HTERT RPE-1 (cell line): Measurements from ENCODE around the gene IKZF2.

Experiments used
- in situ Hi-C: fragments of 300-500 bp; cut with MboI; formaldehyde crosslinking; loops from 4 replicates; pipeline ENCODE4 v1.14.3; 2020; ENCODE audit warnings: low sequenced_read_pairs

The IKZF2 gene

DNA sequence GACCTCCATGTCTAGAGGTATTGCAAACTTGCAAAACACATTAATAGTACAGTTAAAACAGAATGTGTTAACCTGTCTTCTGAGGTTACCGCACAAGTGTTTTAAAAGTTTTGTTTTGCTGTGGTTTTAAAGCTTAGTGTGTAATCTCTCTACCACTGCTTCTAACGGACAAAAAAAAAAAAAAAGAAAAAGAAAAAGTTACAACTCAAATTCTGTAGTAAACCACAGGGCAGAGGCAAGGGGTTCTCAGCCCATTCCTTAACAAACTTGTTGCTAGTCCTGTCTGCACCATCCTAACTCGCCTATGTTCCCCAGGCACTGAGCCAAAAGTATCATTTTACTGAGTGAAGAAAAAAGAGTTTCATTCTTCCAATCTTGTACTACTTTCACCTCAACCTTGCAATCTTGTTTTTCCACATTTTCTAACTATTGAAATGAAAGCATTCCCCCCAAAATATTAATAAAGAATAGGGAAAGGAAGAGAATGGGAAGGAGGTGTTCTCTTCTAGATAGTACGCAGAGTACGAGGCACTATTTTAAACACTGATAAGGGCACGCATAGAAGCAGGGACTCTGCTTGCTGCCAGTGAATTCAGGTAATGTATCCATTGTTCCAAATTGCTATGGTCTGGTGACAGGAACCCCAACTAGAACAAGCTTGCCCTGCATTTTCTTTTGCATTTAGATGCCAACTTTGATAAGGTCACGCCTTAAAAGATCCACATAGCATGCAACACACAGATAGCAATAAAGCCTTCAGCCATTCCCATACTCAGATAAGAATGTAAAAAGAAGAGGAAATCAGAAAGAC lies 47.1 kb downstream of the IKZF2 start:
- in situ Hi-C loops = no loop called here

DNA sequence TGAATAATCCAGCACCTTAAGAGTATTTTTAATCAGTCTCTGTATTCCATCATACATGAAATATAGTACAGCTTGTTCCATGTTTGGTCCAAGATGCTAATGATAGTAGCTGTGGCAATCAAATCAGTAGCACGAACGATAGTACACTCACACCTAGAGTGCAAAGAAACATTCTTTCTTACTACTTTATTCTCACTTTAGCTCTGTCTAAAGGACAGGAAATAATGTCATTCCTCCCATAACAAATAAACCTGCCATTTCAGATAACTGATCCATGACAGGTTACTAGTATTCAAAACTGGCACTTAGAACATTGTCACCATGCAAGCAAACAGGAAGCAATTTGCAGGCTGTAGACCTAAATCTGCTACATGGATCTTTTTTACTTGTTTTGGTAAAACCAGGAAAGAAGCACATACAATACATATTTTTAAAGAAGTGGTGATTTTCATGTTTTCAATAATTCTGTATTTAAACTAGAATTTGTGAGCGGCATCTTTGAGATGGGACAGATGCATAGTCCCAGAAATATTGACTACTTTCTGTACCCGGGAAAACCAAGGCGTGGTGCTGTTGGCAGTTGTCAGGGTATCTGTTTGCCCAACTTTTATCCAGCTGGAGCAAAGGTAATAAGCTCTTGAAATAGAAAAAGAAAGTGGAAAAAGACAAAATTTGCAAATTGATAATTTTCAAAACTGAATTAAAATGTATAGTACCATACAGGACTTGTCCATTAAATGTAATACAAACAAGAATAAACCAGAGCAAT lies 49.5 kb downstream of the IKZF2 start:
- in situ Hi-C loops = no loop called here

DNA sequence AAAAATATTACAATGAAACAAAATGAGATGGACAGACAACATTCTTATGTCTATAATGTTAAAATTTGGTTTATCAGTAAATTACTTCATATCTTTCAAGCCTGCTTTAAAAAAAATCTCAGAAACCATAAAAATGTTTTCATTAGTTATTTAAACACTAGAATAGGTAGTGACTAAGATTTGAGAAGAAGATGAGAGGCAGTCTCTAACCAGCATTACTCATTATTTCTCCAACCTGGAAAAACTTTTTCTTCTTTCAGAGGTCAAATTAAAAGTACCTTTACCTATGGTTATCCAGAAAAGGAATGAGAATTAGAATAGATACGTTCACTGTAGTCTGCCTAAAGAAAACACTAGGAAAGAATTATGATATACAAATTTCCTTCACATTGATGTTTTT lies 50.3 kb downstream of the IKZF2 start:
- in situ Hi-C loops = no loop called here

DNA sequence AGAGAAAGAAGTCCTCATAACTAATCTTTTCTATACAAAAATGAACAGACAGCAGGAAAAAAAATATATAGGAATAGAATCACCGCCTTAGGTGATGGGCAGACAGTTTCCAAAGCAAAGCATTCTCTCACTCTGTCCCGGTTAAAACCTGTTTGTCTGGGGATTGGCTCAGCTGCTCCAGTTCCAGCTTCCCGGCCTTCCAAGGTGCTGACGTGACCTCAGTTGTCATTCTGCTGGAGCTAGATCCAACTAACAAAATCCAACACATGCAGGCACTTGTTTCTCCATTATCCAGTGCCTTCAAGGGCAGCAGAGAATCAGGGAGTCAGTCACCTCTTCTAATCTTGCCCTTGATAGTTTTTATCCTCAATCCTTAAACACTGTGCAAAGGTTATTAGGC lies 52.8 kb downstream of the IKZF2 start:
- in situ Hi-C loops = no loop called here

DNA sequence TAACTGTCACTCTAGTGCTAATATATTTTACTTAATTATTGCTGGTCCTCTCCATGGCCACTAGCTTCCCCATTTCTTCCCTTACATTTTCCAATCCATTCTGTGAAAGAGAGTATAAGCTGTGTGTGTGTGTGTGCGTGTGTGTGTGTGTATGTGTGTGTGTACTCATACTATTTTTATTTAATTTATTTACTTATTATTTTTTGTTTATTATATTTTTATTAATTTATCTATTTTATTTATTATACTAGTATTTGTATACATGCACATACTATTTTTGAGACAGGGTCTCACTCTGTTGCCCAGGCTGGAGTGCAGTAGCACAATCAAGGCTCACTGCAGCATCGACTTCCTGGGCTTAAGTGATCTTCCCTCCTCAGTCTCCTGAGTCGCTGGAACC lies 59.6 kb downstream of the IKZF2 start:
- in situ Hi-C loops = no loop called here

DNA sequence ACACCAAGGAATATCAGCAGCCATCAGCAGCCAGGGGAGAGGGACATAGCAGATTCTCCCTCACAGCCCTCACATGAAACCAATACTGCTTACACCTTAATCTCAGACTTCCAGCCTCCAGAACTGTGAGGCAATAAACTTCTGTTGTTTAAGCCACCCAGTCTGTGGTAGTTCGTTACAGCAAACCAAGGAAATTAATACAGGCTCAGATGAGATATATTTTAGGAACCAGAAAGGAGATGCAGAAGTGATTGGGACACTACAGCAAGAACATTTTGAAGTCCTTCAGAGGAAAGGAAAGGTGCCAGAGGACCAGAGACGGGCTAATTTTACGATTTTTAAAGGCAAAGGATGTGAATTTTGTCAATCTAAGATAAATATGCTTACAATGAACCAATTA lies 60.6 kb downstream of the IKZF2 start:
- in situ Hi-C loops = no loop called here

DNA sequence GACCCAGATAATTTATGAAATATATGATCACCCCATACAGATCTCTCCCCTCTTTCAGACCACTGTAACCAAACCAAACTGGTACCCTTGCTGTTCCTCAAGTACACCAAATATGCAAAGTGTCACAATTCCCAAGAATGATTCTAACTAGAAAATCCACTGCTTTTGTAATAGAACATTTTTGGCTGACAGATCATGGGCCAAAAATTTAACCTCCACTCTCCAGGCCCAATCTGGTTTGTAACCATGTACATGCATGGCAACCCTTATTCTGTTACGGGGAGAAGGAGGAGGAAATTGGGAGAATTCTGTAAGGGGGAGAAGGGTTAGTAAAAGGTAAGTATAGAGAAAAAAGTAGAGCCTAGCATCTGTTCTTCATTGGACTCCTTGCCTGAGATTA lies 62.0 kb downstream of the IKZF2 start:
- in situ Hi-C loops = no loop called here

DNA sequence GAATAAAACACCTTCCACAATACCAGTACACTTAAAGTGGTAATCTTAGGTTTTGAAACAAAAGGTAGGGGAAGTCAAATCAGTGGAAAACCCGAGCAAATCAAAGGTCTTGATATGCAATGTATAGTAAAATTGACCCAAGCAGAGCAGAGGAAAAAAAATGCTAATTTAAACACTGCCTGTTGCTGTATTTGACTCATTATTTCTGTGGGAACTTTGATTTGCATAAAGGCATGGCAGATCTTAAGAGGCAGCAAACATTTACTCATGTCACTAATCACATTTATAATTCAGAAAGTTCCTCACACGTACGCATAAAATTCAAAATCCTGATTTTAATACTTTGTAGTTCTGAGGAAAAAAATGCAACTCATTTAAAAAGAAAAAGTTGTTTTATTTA lies 64.4 kb downstream of the IKZF2 start:
- in situ Hi-C loops = no loop called here

DNA sequence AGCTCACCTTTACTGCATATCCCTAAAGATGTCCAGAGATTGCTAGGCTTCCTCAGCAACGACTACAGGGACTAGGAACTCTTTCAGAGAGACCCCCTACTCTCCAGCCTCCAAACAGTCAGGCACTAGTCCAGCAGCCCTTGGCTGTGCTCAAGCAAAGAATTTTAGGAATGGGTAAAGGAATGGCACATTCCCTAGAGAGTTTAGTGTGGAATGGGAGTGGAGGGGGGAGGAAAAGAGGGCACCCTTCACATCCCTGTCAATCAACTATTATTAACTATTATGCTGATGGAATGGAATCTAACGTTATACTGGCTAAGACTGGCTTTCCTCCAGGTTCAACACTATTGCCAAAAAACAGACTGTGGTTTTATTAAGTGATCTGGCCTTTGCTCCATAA lies 64.8 kb downstream of the IKZF2 start:
- in situ Hi-C loops = no loop called here

DNA sequence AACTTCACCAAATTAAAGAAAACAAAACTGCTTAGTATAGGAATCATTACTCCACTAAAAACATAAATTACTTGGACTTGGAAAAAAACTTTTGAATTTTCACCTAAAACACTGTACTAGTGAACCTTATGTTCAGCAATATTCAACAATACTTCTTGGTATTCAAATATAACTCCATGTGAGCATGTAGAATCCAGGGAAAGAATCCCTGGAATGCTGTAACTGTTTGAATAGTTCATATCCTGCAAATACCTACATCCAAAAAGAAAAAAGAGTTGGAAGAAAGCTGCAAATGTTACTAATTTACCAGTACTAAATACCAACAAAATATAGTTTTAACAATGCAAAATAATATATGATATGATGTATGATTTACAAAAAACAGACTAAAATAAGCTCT lies 65.4 kb downstream of the IKZF2 start:
- in situ Hi-C loops = no loop called here

DNA sequence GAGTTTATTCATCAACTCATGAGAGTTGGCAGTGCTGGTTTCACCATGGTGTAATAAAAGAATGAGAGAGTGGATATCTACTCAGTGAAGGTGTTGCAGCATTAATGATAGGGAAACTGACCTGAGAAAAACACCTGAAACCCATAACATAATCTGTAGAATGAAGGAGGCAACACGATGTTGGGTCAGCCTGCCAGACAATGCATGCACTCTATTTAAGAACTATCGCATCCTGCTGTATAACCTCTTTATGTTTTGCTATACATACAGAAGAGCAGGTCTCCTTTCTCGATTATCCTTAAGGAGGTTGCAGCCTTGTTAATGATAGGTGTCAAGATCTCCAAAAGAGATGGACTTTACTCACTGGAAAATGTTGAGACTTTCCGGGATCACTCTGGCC lies 65.9 kb downstream of the IKZF2 start:
- in situ Hi-C loops = no loop called here

DNA sequence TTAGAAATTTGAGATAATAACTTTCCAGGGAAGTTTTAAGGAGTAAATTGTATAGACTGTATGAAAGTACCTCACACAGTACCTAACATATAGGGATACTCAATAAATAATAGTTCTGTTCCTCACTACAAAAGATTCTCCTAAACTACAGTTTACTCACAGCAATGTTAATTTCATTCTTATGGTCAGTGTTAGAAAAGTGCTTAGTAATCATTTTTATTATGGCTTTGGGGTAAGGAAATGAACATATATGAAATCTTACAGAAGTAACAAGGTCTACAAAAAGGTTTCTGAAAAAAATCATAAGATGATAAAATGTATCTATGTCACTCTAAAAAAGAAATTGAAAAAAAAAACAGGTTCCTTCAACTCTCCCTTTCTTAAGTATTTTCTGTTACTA lies 67.2 kb downstream of the IKZF2 start:
- in situ Hi-C loops = no loop called here

DNA sequence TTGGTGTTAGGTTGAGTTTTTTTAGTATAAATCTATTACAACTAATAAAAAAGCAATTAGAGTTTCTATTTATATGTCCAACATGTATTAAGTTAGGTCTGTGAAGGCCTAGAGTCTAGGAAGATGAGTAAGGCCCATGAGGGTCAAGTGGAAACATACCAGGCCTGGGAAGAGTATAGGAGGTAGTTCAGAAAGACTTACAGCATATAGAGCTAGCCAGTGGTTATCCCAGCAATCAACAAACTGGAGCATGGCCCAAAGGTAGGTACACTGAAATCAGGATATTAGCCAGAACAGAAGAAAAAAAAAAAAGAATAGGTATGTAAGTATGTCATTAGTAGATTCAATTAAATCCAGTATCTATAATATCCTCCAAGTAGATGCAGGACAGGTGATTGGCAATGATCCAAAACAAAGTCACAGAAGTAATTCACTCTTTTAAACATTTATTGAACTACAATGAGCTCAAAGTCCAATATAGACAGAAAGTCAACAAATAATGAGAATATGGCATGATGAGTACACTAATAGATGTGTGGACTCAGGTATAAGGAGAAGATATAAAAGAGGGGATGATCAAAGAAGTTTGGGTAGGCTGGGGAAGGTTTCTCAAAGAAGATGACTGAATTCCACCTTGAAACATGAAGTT lies 70.3 kb downstream of the IKZF2 start:
- in situ Hi-C loops = no loop called here

DNA sequence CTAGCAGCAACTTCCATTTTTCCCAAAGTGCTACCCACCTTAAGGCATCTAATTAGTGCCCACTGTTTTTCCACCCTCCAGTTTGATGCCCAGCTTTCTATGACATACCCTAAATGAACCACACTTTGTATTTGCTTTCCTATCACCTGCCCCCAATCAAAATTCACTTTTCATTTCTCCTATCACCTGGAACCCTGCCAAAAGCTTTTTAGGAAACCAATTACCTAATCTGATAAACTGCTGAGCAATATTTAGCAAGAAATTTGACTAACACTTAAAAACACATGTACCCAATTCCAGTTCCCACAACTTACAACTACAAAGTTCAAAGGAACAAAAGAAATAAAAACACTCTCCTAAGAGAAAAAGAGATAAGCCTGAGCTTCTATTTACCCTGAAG lies 71.7 kb downstream of the IKZF2 start:
- in situ Hi-C loops = no loop called here

DNA sequence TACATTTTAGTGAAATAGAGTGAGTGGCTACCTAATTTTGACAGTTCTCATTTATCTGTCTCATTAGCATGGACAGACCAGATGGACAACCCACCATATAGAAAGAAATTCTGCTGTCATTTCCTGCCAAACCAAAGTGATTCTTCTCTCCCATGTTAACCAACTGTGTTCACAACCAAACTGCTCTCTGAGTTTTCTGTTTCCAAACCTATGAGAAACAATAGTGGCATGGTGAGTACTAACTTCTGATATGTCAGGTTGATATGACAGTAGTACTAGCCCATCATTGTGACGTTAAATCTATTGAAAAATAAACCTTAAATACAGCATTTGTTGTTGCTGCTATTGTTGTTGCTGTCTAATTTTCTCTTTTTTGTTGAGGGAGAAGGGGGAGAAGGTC lies 72.7 kb downstream of the IKZF2 start:
- in situ Hi-C loops = no loop called here

DNA sequence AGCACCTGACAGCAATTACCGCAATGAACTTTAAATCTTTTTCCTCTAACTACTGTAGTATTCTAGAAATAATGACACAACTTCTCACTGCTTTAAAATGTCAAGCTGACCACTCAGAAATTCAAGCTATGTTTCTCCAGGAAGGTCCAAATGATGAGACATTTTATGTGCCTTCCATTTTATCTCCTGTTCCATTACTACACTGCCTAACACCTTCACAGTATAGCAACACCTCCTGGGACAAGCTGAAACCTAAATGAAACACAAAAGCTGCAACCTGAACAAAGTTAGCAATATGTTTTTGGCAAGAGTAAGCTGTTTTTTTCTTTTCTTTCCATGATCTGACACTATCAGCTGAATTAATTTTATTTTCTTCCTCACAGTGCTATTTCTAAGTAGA lies 81.9 kb downstream of the IKZF2 start:
- in situ Hi-C loops = no loop called here

DNA sequence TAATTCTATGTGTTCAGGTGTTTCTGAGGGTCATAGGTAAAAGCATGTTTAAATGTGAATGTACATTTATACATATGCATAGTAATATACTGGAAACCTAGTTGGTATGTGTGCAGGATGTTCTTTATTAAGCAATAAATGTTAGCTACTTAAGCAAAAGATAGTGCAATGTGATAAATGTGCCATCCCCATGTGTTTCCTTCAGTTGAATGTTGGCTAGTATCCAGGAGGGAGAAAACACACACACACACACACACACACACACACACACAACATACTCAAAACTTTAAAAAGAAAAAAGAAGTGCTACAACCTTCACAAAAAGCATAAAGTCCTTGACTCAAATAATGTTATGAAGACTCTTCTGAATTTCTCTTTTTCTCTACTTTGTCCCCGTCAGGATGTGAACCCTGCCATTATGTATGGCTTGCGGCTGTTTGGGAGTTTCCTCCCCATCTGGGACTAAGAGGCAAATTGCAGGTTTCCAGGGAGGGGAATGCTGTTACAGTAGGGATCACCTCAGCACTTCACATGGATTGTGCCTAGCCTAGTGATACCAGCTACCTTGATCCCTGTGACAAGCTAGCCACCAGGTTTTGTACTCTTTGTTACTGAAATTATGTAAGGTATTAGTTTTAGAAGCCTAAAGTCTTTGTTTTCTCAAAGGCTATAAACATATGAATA lies 82.6 kb downstream of the IKZF2 start:
- in situ Hi-C loops = no loop called here

DNA sequence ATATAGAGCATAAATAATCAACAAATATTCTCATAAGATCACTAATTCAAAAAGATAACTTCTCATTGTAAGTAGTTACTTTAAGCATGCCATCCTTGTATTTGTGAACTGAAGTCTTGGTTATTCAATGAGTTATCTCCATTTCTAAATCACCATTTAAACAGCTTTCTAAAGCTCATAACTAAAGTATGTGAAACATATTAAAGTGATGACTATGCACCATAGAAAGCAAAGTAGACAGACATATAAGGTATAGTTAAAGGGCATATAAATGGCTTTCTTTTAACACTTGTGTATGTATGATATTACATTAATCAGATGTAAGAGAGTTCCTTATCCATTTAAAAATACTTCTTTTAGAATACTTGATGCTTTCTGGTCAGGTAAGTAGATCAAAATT lies 83.5 kb downstream of the IKZF2 start:
- in situ Hi-C loops = no loop called here

DNA sequence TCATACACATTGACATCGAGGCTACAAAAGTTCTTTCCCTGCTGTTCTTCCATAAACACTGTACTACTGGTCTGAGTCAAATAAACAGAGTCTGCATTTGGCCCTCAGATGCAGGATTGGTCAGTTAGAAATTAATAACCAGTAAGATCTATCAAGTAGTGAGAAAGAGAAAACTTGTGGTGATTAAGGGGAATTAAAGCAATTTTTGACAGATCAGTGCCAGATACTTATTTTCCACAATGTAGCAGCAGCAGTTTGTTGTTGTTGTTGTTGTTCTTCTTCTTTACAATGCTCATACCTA lies 85.0 kb downstream of the IKZF2 start:
- in situ Hi-C loops = no loop called here

DNA sequence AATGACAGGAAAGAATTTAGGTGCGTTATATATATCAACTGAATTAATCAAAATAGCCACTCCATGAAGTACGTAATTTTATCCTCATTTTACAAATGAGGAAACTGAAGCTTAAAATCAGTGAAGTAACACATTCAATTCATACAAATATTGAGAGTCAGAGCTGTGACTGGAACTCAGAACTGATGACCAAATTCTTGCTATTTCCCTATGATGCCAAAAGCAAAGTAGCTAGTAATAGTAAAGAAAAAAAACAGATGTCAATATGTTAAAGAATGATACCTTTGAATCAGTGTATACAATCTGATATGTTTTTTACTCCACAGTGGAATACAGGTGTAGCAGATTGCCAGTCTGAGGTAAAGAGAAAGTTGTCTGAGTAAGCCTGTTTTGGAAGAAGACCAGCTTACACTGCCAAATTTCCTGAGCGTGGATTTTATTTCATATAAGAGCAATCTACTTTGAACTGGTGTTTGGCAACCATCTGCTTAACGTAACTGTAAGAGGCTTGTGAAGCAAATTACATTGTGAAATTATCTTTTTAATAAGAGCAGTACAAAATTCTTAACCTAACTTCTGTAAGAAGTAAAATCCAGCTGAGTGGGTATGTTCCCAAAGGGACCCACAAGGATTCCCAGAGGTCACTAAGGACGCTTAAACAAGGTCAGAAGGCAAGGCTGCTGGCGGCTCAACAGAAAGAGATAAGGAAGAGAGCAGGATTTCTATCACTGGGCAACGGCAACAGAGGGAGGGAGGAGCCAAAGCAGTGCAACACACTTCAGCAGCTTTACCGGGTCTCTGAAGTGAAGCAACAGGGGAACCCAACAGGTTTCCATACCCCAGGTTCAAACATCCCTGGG lies 85.6 kb downstream of the IKZF2 start:
- in situ Hi-C loops = no loop called here

DNA sequence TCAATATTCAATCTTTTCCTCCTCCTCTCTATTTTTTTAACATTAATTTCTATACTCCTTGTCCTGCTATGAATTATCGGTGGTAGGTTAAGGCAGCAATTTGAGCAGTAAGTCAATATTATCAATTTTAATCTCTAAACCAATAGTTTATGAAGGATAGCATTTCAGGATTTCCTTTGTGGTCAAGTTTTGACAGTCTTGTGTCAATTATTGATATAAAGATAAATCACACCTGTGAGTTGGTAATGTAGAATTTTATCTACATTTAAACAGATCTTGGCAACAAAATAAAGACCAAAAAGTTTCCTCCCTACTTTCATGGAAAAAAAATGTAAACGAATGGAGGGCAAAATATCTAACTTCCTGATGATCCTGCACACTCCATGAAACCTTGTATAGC lies 87.3 kb downstream of the IKZF2 start:
- in situ Hi-C loops = no loop called here
